Vagina (tissue), 2 donors: ENCODE results near the gene VPS37D.

ENCODE experiments used
- POLR2A ChIP-seq, 2 donors: fragments of 450-650 bp; IDR thresholded peaks; one replicate each; pipeline ENCODE4 v1.6.1; 2017; ENCODE audit warnings: antibody characterized with exemption in 2 of 2, mild to moderate bottlenecking in 2 of 2, moderate library complexity in 2 of 2
- TF ChIP-seq, protein P1 (sequence below), 3 experiments: fragments of 450-650 bp in 2 of 3; fragments of 200-600 bp in 1 of 3; sonication (generic) in 1 of 3; IDR thresholded peaks; one replicate each; pipeline ENCODE4 v1.5.1; 2017 to 2019; ENCODE audit warnings: antibody characterized with exemption in 3 of 3, mild to moderate bottlenecking in 2 of 3, moderate library complexity in 2 of 3

DNA sequence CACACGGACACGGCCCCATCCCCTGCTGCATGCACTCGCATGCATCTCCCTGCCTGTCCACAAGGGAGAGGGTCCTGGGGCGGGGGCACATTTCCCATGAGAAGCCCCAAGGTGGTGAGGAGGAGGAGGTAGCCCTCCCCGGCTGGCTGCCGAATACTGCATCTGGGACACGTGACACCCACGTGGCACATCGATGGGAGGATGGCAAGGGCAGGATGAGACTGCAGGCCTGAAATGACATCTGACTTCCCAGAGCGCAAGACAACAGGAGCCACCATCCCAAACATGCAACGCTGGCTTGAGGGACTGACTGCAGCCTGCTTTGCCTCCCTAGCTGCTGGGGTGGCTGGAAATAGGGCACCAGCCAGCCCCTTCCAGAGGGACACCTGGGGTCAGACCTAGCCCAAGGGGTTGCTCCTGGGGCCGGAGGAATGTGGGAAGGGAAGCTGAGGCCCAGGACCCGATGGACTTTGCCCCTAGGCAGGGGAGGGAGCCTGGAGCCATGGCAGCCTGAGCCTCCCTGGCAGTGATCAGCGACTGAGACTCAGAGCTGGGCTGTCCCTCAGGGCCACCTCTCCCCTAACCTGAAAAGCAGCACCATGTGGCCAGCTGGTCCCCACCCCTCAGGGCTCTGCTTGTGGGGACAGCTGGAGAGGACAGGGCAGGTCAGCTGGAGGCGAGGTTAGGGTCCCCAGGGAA is 31.9 kb downstream of the VPS37D start:
- no peak for TF ChIP-seq POLR2A (IDR thresholded peaks at IDR 0.05)
- TF ChIP-seq, protein P1, sequence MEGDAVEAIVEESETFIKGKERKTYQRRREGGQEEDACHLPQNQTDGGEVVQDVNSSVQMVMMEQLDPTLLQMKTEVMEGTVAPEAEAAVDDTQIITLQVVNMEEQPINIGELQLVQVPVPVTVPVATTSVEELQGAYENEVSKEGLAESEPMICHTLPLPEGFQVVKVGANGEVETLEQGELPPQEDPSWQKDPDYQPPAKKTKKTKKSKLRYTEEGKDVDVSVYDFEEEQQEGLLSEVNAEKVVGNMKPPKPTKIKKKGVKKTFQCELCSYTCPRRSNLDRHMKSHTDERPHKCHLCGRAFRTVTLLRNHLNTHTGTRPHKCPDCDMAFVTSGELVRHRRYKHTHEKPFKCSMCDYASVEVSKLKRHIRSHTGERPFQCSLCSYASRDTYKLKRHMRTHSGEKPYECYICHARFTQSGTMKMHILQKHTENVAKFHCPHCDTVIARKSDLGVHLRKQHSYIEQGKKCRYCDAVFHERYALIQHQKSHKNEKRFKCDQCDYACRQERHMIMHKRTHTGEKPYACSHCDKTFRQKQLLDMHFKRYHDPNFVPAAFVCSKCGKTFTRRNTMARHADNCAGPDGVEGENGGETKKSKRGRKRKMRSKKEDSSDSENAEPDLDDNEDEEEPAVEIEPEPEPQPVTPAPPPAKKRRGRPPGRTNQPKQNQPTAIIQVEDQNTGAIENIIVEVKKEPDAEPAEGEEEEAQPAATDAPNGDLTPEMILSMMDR (IDR thresholded peaks at IDR 0.05): no peak
